OCI-LY1 (cell line): ENCODE data around the gene GPR62.

Source experiments
- H2AFZ ChIP-seq: fragments of 200-600 bp; sonication (generic), shearing (Covaris generic); 2 replicates; pipeline ENCODE4 v1.6.0; 2014; ENCODE audit warnings: antibody characterized with exemption, mild to moderate bottlenecking, low read length
- H3F3A ChIP-seq: fragments of 200-600 bp; sonication (generic), shearing (Covaris generic); 2 replicates; pipeline ENCODE4 v1.6.0; 2014; ENCODE audit warnings: mild to moderate bottlenecking, antibody characterized with exemption, low read length, moderate library complexity; ENCODE audit not compliant: insufficient read depth
- H3K27ac ChIP-seq: fragments of 200-600 bp; sonication (generic); 2 replicates; pipeline ENCODE4 v1.5.1; 2014; ENCODE audit warnings: low read length, mixed run types, mild to moderate bottlenecking, low read depth; ENCODE audit not compliant: poor library complexity, severe bottlenecking
- H3K27me3 ChIP-seq: fragments of 200-600 bp; sonication (generic); 2 replicates; pipeline ENCODE4 v1.6.0; 2014; ENCODE audit warnings: antibody characterized with exemption, mild to moderate bottlenecking, low read length, moderate library complexity; ENCODE audit not compliant: insufficient read depth
- H3K36me3 ChIP-seq: fragments of 200-600 bp; sonication (generic); 2 replicates; pipeline ENCODE4 v1.6.1; 2014; ENCODE audit warnings: mild to moderate bottlenecking, antibody characterized with exemption, low read length, moderate library complexity, mixed read lengths; ENCODE audit not compliant: insufficient read depth
- H3K4me1 ChIP-seq: fragments of 200-600 bp; sonication (generic); 2 replicates; pipeline ENCODE4 v1.5.1; 2014; ENCODE audit warnings: mild to moderate bottlenecking, low read length, moderate library complexity; ENCODE audit not compliant: insufficient read depth, severe bottlenecking
- H3K4me2 ChIP-seq: fragments of 200-600 bp; sonication (generic), shearing (Covaris generic); 2 replicates; pipeline ENCODE4 v1.6.1; 2014; ENCODE audit warnings: low read length
- H3K4me3 ChIP-seq: fragments of 200-600 bp; sonication (generic); 2 replicates; pipeline ENCODE4 v1.5.1; 2014; ENCODE audit warnings: low read length, low read depth, mild to moderate bottlenecking, mixed read lengths; ENCODE audit not compliant: poor library complexity, severe bottlenecking
- H3K79me2 ChIP-seq: fragments of 200-600 bp; shearing (Covaris generic); 2 replicates; pipeline ENCODE4 v1.6.1; 2016; ENCODE audit warnings: mixed run types, low read length, mixed read lengths; ENCODE audit not compliant: insufficient read depth
- H3K9ac ChIP-seq: fragments of 200-600 bp; sonication (generic), shearing (Covaris generic); 2 replicates; pipeline ENCODE4 v1.6.1; 2014; ENCODE audit warnings: mild to moderate bottlenecking, low read length, mixed read lengths
- H3K9me2 ChIP-seq: fragments of 200-600 bp; sonication (generic), shearing (Covaris generic); 2 replicates; pipeline ENCODE4 v1.6.1; 2014; ENCODE audit warnings: low read depth, mild to moderate bottlenecking, low read length, mixed read lengths
- H3K9me3 ChIP-seq: fragments of 200-600 bp; shearing (Covaris generic); 2 replicates; pipeline ENCODE4 v1.6.1; 2014; ENCODE audit warnings: low read length, mixed read lengths
- H4K20me1 ChIP-seq: fragments of 200-600 bp; sonication (generic), shearing (Covaris generic); 2 replicates; pipeline ENCODE4 v1.6.0; 2016; ENCODE audit warnings: mild to moderate bottlenecking, low read length; ENCODE audit not compliant: insufficient read depth
- CTCF ChIP-seq: fragments of 200-600 bp; sonication (generic), shearing (Covaris generic); IDR thresholded peaks from 2 replicates; pipeline ENCODE4 v1.5.1; 2017; ENCODE audit warnings: mild to moderate bottlenecking, antibody characterized with exemption, low read length, moderate library complexity, mixed read lengths
- EZH2 ChIP-seq: fragments of 200-600 bp; sonication (generic), shearing (Covaris generic); IDR thresholded peaks from 2 replicates; pipeline ENCODE4 v1.8.0; 2017; ENCODE audit warnings: borderline replicate concordance, mixed run types, mild to moderate bottlenecking, antibody characterized with exemption, low read length, moderate library complexity, mixed read lengths

The GPR62 gene

GRCh38 chr3:51995346-51996163 is 40.4 kb downstream of the GPR62 start, which contains the start of gene RPL29:
Gene RPL29, minus strand, starts transcription at chr3:51995895. Its CDS starts 434 bp downstream, at chr3:51995461.
- Histone ChIP-seq H3K9ac (peak within 1 kb of the TSS; percentile 99), H3K4me1 (peaks cover 29% of the 10 kb centered on the region), H3K79me2 (peaks cover 16% of the 10 kb centered on the region), H3K4me2 (peak within 1 kb of the TSS; percentile 86), H2AFZ (no peak within 1 kb of the TSS), H3K9me2 (no peaks in the 10 kb centered on the region), H4K20me1 (no peaks in the 10 kb centered on the region), H3K27me3 (no peaks in the 10 kb centered on the region), H3K9me3 (no peaks in the 10 kb centered on the region), H3K27ac (peak within 1 kb of the TSS; percentile 78), H3K4me3 (peak within 1 kb of the TSS; percentile 87), H3F3A (0 out of 2 replicates have a peak, but pooled peaks cover 5% of the 10 kb centered on the region), H3K36me3 (peaks cover 44% of the 10 kb centered on the region)
- TF ChIP-seq CTCF (no peak), EZH2 (no peak)

- Histone ChIP-seq H3K4me2 (no peak overlapping the region), H3K79me2 (peaks cover 16% of the 10 kb centered on the region), H3K4me1 (peaks cover 26% of the 10 kb centered on the region), H3F3A (0 out of 2 replicates have a peak, but pooled peaks cover 5% of the 10 kb centered on the region), H3K4me3 (no peak overlapping the region), H3K9ac (no peak overlapping the region), H4K20me1 (no peaks in the 10 kb centered on the region), H3K36me3 (peaks cover 34% of the 10 kb centered on the region), H3K9me3 (no peaks in the 10 kb centered on the region), H2AFZ (no peak overlapping the region), H3K27me3 (no peaks in the 10 kb centered on the region), H3K9me2 (no peaks in the 10 kb centered on the region), H3K27ac (no peak overlapping the region)
- TF ChIP-seq CTCF = no peak
- TF ChIP-seq EZH2 = no peak
Observed at GRCh38 chr3:51997172-51997571, 42.0 kb downstream of the GPR62 start.

GRCh38 chr3:51997935-51998596 is 42.9 kb downstream of the GPR62 start:
- H3K4me1 ChIP-seq = peaks cover 19% of the 10 kb centered on the region
- H3K9ac ChIP-seq = no peak overlapping the region

More at GRCh38 chr3:51997935-51998596, 42.9 kb downstream of the GPR62 start:
- Histone ChIP-seq H3F3A (0 out of 2 replicates have a peak, but pooled peaks cover 5% of the 10 kb centered on the region), H3K4me2 (no peak overlapping the region), H3K9me2 (no peaks in the 10 kb centered on the region), H3K9me3 (no peaks in the 10 kb centered on the region), H4K20me1 (no peaks in the 10 kb centered on the region), H3K36me3 (peaks cover 25% of the 10 kb centered on the region), H3K79me2 (peaks cover 16% of the 10 kb centered on the region), H3K4me3 (no peak overlapping the region), H2AFZ (no peak overlapping the region), H3K27me3 (0 out of 2 replicates have a peak, but pooled peaks cover 3% of the 10 kb centered on the region), H3K27ac (no peak overlapping the region)
- TF ChIP-seq CTCF (no peak), EZH2 (no peak)
